H1 (cell line): Measurements from ENCODE around the gene FBXO5. TPM values are rescaled to one million over a fixed set of nuclear protein-coding genes. Genes with fewer than 3 reads are reported as not detected.

Experiments used
- ASH2L ChIP-seq: fragments of 200-600, 300-600 bp; sonication (generic); IDR thresholded peaks from one replicate; pipeline ENCODE4 v1.7.1; 2017; ENCODE audit warnings: low read length
- SIN3A ChIP-seq, 2 experiments: IDR thresholded peaks in 1 of 2; conservative IDR thresholded peaks in 1 of 2; 2 replicates each; pipeline ENCODE4 v1.6.1; 2011 to 2012; ENCODE audit warnings: low read length in 2 of 2, improper control_type of control experiment in 1 of 2, low read depth in 1 of 2, mild to moderate bottlenecking in 1 of 2
- polyA plus RNA-seq, 7 experiments: library from polyadenylated mRNA; depleted of rRNA in 3 of 7; stranded (reverse) in 5 of 7; unstranded in 2 of 7; fragments of >200 nt in 5 of 7; fragments of 200-250 nt in 2 of 7; gene quantifications; 1 replicate in 5 of 7; 2 replicates in 1 of 7; 4 replicates in 1 of 7; pipeline versions ENCODE4 v1.2.1 to v1.2.3, GENCODE V29; 2011 to 2013; ENCODE audit warnings: missing spikeins in 2 of 7, mixed read lengths in 2 of 7
- total RNA-seq: library from RNA; stranded (reverse); fragmentation: NEBNext Ultra II Directional; extraction: Animal tissue kit (Norgen Biotek cat#: 25700); gene quantifications from 2 replicates; pipeline ENCODE4 v1.2.1, GENCODE V29; 2021

The FBXO5 gene
- total and polyA plus RNA-seq, 2 of the 8 experiments (the other 6 are each of a cell fraction or from before 2014, with no cell fraction given), result 13.7 to 55.1 TPM

DNA sequence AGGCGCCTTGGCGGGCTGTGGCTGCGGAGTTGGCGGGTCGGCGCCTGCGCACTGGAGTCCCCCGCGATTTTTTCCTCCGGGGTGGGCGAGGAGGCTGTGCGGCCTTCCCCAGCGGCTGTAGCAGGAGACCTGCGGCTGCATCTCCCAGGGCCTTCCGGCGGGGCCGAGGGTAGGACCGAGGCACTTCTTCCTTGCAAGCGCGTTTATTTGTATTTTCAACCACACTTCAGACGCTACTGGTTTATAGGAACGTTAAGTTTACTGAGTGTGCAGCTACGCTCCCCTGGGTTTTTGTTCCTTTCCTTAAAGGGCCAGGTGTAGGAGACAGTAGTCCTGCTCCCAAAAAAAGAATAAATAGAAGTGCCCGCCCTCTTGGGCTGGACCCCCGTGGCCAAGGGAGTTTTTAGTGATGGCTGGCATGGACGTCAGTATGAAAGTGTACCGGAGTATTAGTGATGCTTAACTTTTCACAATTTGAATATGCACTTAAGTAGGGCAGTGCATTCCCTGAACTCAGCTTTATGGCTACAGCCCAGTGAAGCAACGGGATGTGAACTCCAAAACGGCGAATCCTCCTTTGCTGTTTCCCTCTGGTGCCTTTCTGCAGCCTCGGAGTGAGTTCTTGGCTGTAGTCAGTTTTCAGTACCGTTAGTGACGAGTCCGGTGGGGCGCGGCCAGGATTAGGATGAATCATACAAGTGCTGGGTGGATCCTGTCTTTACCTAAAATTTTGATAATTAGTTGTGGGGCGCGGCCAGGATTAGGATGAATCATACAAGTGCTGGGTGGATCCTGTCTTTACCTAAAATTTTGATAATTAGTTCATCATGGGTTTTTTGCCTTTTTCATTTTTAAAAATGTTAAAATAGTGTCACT, 1.0 kb upstream of the FBXO5 start (continued):
- TF ChIP-seq ASH2L (peak; percentile 77), SIN3A (conservative IDR thresholded peaks at IDR 0.05 in 1 of 2, IDR thresholded peaks at IDR 0.05 in 1 of 2; ENCODE audit: low read depth in 1 of 2, low read length in 2 of 2) (0 out of 4 replicates have a peak, but pooled peaks of 1 of the 2 experiments have one; percentile 18)
